H9 (cell line): ENCODE measurements around the gene LIX1. TPM values are rescaled to one million over a fixed set of nuclear protein-coding genes. Genes with fewer than 3 reads are reported as not detected.
"Not testable (repeated sequence)": the region's sequence is repeated elsewhere in the genome, so short reads cannot be mapped to it uniquely, and the experiment has no call there.

ENCODE experiments used
- DNase-seq: peaks from one replicate; pipeline ENCODE4 v3.0.0-alpha.2; 2017
- H2AFZ ChIP-seq: one replicate; pipeline ENCODE4 v1.6.1; 2013; ENCODE audit warnings: mild to moderate bottlenecking, low read length, control low read depth, moderate library complexity
- H2AK5ac ChIP-seq: 2 replicates; pipeline ENCODE4 v1.6.1; 2013; ENCODE audit warnings: low read length, control low read depth, mixed read lengths; ENCODE audit not compliant: insufficient read length
- H2BK120ac ChIP-seq: one replicate; pipeline ENCODE4 v1.6.1; 2013; ENCODE audit warnings: low read depth, mild to moderate bottlenecking, low read length, control low read depth, inconsistent platforms; ENCODE audit not compliant: poor library complexity, severe bottlenecking
- H2BK12ac ChIP-seq: 2 replicates; pipeline ENCODE4 v1.6.1; 2013; ENCODE audit warnings: low read length, control low read depth, mixed read lengths, low read depth; ENCODE audit not compliant: insufficient read length
- H2BK15ac ChIP-seq: 2 replicates; pipeline ENCODE4 v1.6.1; 2013; ENCODE audit warnings: low read depth, low read length, control low read depth
- H2BK20ac ChIP-seq: one replicate; pipeline ENCODE4 v1.6.1; 2013; ENCODE audit warnings: low read depth, mild to moderate bottlenecking, low read length, control low read depth, inconsistent platforms; ENCODE audit not compliant: poor library complexity, severe bottlenecking
- H2BK5ac ChIP-seq: 2 replicates; pipeline ENCODE4 v1.6.1; 2013; ENCODE audit warnings: low read length, control low read depth, mixed read lengths; ENCODE audit not compliant: insufficient read length
- H3K14ac ChIP-seq: 2 replicates; pipeline ENCODE4 v1.6.1; 2013; ENCODE audit warnings: low read length, control low read depth; ENCODE audit not compliant: insufficient read depth
- H3K18ac ChIP-seq: 2 replicates; pipeline ENCODE4 v1.6.1; 2013; ENCODE audit warnings: low read depth, mild to moderate bottlenecking, mixed read lengths, low read length, control low read depth; ENCODE audit not compliant: insufficient read length
- H3K23ac ChIP-seq: 2 replicates; pipeline ENCODE4 v1.6.1; 2013; ENCODE audit warnings: low read length, control low read depth, mixed read lengths, low read depth; ENCODE audit not compliant: insufficient read length
- H3K23me2 ChIP-seq: 2 replicates; pipeline ENCODE4 v1.6.1; 2013; ENCODE audit warnings: low read depth, mild to moderate bottlenecking, mixed read lengths, low read length, control low read depth; ENCODE audit not compliant: insufficient read length, poor library complexity, severe bottlenecking
- H3K27ac ChIP-seq: 2 replicates; pipeline ENCODE4 v1.5.1; 2013; ENCODE audit warnings: low read length, control low read depth, mixed read lengths, low read depth; ENCODE audit not compliant: insufficient read length
- H3K27me3 ChIP-seq: 2 replicates; pipeline ENCODE4 v1.6.1; 2013; ENCODE audit warnings: low read length, control low read depth, inconsistent platforms; ENCODE audit not compliant: insufficient read depth
- H3K4ac ChIP-seq: 2 replicates; pipeline ENCODE4 v1.6.1; 2013; ENCODE audit warnings: low read depth, mild to moderate bottlenecking, control low read depth, inconsistent platforms, low read length, moderate library complexity
- H3K4me1 ChIP-seq: 2 replicates; pipeline ENCODE4 v1.6.1; 2013; ENCODE audit warnings: low read length, control low read depth, inconsistent platforms; ENCODE audit not compliant: insufficient read depth
- H3K4me2 ChIP-seq: 2 replicates; pipeline ENCODE4 v1.6.1; 2013; ENCODE audit warnings: low read length, control low read depth, mixed read lengths; ENCODE audit not compliant: insufficient read length, insufficient read depth
- H3K56ac ChIP-seq: 2 replicates; pipeline ENCODE4 v1.6.1; 2013; ENCODE audit warnings: low read depth, mild to moderate bottlenecking, mixed read lengths, low read length, control low read depth; ENCODE audit not compliant: insufficient read length
- H3K79me1 ChIP-seq: 2 replicates; pipeline ENCODE4 v1.6.1; 2013; ENCODE audit warnings: low read depth, mild to moderate bottlenecking, moderate library complexity, low read length, control low read depth, inconsistent platforms; ENCODE audit not compliant: insufficient read depth, poor library complexity, severe bottlenecking
- H3K79me2 ChIP-seq: 2 replicates; pipeline ENCODE4 v1.6.1; 2013; ENCODE audit warnings: low read length, control low read depth, inconsistent platforms; ENCODE audit not compliant: insufficient read depth
- H3K9ac ChIP-seq: 2 replicates; pipeline ENCODE4 v1.6.1; 2013; ENCODE audit warnings: low read length, control low read depth, mixed read lengths; ENCODE audit not compliant: insufficient read length; ENCODE audit errors: extremely low read depth
- H3K9me3 ChIP-seq: one replicate; pipeline ENCODE4 v1.6.1; 2013; ENCODE audit warnings: low read depth, low read length, inconsistent platforms; ENCODE audit not compliant: control insufficient read depth
- H3T11ph ChIP-seq: one replicate; pipeline ENCODE4 v1.6.1; 2013; ENCODE audit warnings: mild to moderate bottlenecking, low read length, control low read depth, inconsistent platforms
- H4K20me1 ChIP-seq: one replicate; pipeline ENCODE4 v1.6.1; 2013; ENCODE audit not compliant: control insufficient read depth, insufficient read length, insufficient read depth
- H4K5ac ChIP-seq: 2 replicates; pipeline ENCODE4 v1.6.1; 2013; ENCODE audit warnings: low read depth, mild to moderate bottlenecking, mixed read lengths, low read length, control low read depth; ENCODE audit not compliant: insufficient read length
- H4K8ac ChIP-seq: replicated peaks from 2 replicates; pipeline ENCODE4 v1.6.1; 2013; ENCODE audit warnings: low read length, control low read depth, mixed read lengths, low read depth; ENCODE audit not compliant: insufficient read length
- H4K91ac ChIP-seq: 2 replicates; pipeline ENCODE4 v1.6.1; 2013; ENCODE audit warnings: low read depth, mild to moderate bottlenecking, moderate library complexity, mixed read lengths, low read length, control low read depth; ENCODE audit not compliant: insufficient read length
- H3K27ac Mint-ChIP-seq, 3 experiments: 2 replicates in 2 of 3; 3 replicates in 1 of 3; pipeline ENCODE4 v1.8.0; 2020 to 2021; ENCODE audit warnings: mixed read lengths in 3 of 3, mild to moderate bottlenecking in 1 of 3, moderate library complexity in 1 of 3
- H3K27me3 Mint-ChIP-seq: 2 replicates; pipeline ENCODE4 v1.8.0; 2021; ENCODE audit warnings: low read depth, mild to moderate bottlenecking, moderate library complexity, mixed read lengths
- H3K36me3 Mint-ChIP-seq, 3 experiments: 2 replicates in 2 of 3; 3 replicates in 1 of 3; pipeline ENCODE4 v1.8.0; 2020 to 2021; ENCODE audit warnings: low read depth in 3 of 3, mixed read lengths in 3 of 3; ENCODE audit not compliant: insufficient read depth in 1 of 3
- H3K4me1 Mint-ChIP-seq, 2 experiments: 2 replicates each; pipeline ENCODE4 v1.8.0; 2020; ENCODE audit warnings: mixed read lengths in 2 of 2
- H3K4me3 Mint-ChIP-seq, 2 experiments: 2 replicates in 1 of 2; 3 replicates in 1 of 2; pipeline ENCODE4 v1.8.0; 2020 to 2021; ENCODE audit warnings: mild to moderate bottlenecking in 2 of 2, mixed read lengths in 2 of 2, moderate library complexity in 1 of 2
- H3K9me3 Mint-ChIP-seq, 2 experiments: 2 replicates in 1 of 2; 3 replicates in 1 of 2; pipeline ENCODE4 v1.8.0; 2020; ENCODE audit warnings: mild to moderate bottlenecking in 2 of 2, mixed read lengths in 2 of 2, moderate library complexity in 1 of 2
- CTCF ChIP-seq: fragments of 200-600 bp; sonication (generic); conservative IDR thresholded peaks from 3 replicates; pipeline ENCODE4 v1.8.0; 2021; ENCODE audit warnings: antibody characterized with exemption, mild to moderate bottlenecking
- WGBS: extraction: QIAGEN DNeasy Blood & Tissue Kit; methylation state at CpG from one replicate; pipeline ENCODE4 v1.1.7; 2013; ENCODE audit warnings: missing lambda C conversion rate, low lambda C conversion rate, mixed read lengths; ENCODE audit not compliant: insufficient read length; ENCODE audit errors: extremely low coverage; 5-methylcytosine and 5-hydroxymethylcytosine counted together
- total RNA-seq: library from RNA; stranded (reverse); gene quantifications from 2 replicates; pipeline ENCODE4 v1.2.1, GENCODE V29; 2021

LIX1 gene
- total RNA-seq, 1 experiment from 2014 or later = 0.13 TPM

DNA sequence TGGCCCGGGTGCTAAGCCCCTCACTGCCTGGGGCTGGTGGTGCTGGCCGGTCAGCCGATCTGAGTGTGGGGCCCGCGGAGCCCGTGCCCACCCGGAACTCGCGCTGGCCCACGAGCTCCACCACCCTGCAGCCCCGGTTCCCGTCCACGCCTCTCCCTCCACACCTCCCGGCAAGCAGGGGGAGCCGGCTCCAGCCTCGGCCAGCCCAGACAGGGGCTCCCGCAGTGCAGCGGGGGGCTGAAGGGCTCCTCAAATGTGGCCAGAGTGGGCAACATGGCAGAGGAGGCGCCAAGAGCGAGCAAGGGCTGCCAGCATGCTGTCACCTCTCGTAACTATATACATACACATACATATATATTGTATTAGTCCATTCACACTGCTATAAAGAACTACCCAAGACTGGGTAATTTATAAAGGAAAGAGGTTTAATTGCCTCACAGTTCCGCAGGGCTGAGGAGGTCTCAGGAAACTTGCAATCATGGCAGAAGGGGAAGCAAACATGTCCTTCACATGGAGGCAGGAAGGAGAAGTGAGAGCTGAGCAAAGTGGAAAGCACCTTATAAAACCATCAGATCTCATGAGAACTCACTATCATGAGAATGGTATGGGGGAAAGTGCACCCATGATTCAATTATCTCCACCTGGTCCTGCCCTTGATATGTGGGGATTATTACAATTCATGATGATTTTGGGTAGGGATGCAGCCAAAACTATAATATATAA is 56.8 kb downstream of the LIX1 start:
- Histone ChIP-seq H3T11ph (no peak overlapping the region), H4K5ac (no peak overlapping the region), H4K91ac (no peak overlapping the region), H3K4me2 (no peak overlapping the region), H2BK5ac (no peak overlapping the region), H3K27me3 (no peaks in the 10 kb centered on the region), H2BK15ac (no peak overlapping the region), H3K9me3 (no peaks in the 10 kb centered on the region), H3K4ac (no peak overlapping the region), H3K4me1 (no peaks in the 10 kb centered on the region), H2AK5ac (no peak overlapping the region), H4K20me1 (no peaks in the 10 kb centered on the region), H4K8ac (no peak overlapping the region), H3K14ac (no peak overlapping the region), H2BK12ac (no peak overlapping the region), H3K56ac (no peak overlapping the region), H3K18ac (no peak overlapping the region), H3K23ac (no peak overlapping the region), H3K23me2 (no peaks in the 10 kb centered on the region), H3K79me2 (no peaks in the 10 kb centered on the region), H3K27ac (no peak overlapping the region), H3K79me1 (no peaks in the 10 kb centered on the region), H2BK120ac (no peak overlapping the region), H2BK20ac (no peak overlapping the region), H3K9ac (no peak overlapping the region), H2AFZ (no peak overlapping the region)
- H3K27ac Mint-ChIP-seq = no peak overlapping the region
- H3K4me1 Mint-ChIP-seq = no peaks in the 10 kb centered on the region
- H3K9me3 Mint-ChIP-seq = peaks cover 12 to 13% of the 10 kb centered on the region in 2 experiments
- WGBS = no CpG with 5 or more reads among the region's 22 CpGs
- H3K4me3 Mint-ChIP-seq = no peak overlapping the region
- DNase-seq = no peak
- TF ChIP-seq CTCF = no peak
- no peaks in the 10 kb centered on the region for H3K27me3 Mint-ChIP-seq
- H3K36me3 Mint-ChIP-seq = peaks cover 6 to 20% (median 8%) of the 10 kb centered on the region in 3 experiments

GRCh38 chr5:97084782-97085458 is 57.5 kb downstream of the LIX1 start:
- H3K36me3 Mint-ChIP-seq = peaks cover 6 to 20% (median 8%) of the 10 kb centered on the region in 3 experiments
- H3K9me3 Mint-ChIP-seq = peaks cover 12 to 13% of the 10 kb centered on the region in 2 experiments
- not testable (repeated sequence) for H3K18ac ChIP-seq, H3K4me2 ChIP-seq, H3K27me3 ChIP-seq, H3K27ac ChIP-seq, H2BK20ac ChIP-seq, H2AK5ac ChIP-seq, DNase-seq, H3K4ac ChIP-seq, H3K4me1 ChIP-seq, H3K27ac Mint-ChIP-seq, H3K14ac ChIP-seq, H2BK120ac ChIP-seq, H3K9ac ChIP-seq, H3K9me3 ChIP-seq, H3K23me2 ChIP-seq, H3K23ac ChIP-seq, H3K4me1 Mint-ChIP-seq, H3K79me2 ChIP-seq, H3K56ac ChIP-seq, H2BK5ac ChIP-seq, H3T11ph ChIP-seq, H3K79me1 ChIP-seq, H4K5ac ChIP-seq, H4K8ac ChIP-seq, H2BK15ac ChIP-seq, H2BK12ac ChIP-seq, H3K4me3 Mint-ChIP-seq, H4K91ac ChIP-seq, H3K27me3 Mint-ChIP-seq, H2AFZ ChIP-seq, H4K20me1 ChIP-seq
- no CpG with 5 or more reads among the region's 21 CpGs for WGBS
